GM19240 (cell line): ENCODE data around the gene FHL3.
"Not testable (repeated sequence)": the region's sequence is repeated elsewhere in the genome, so short reads cannot be mapped to it uniquely, and the experiment has no call there.

Source experiments
- DNase-seq: peaks from one replicate; pipeline ENCODE4 v3.0.0; 2011; ENCODE audit warnings: low spot score; ENCODE audit not compliant: insufficient read length

Gene FHL3

DNA sequence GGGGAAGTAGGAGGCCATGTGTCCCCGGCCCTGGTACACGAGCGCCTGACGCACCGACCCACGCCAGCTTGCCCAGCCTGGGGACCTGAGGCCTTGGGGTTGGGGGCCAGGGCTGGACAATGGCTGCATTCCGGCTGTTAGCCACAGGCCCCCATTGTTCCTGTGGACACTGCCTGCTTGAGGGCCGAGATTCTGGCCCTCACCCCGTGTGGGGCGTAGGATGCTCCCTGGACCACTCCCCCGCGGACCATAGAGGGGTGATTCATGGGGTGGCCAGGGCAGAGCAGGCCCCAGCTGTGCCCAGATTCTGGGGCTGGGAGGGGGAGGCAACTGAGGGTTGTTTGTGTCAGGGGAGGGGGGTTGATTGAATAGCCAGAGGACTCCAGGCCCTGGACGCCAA, 29.6 kb upstream of the FHL3 start:
- no peak for DNase-seq

DNA sequence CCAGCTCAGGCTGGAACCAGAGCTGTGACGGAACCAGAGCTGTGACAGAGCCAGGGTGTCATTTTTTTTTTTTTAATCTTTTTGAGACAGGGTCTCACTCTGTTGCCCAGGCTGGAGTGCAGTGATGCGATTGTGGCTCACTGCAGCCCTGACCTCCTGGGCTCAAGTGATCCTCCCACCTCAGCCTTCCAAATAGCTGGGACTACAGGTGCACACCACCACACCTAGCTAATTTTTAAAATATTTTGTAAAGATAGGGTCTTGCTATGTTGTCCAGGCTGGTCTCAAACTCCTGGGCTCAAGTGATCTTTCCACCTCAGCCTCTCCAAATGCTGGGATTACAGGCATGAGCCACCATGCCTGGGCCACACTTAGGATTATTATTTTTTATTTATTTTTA, 27.7 kb upstream of the FHL3 start:
- DNase-seq: not testable (repeated sequence)

DNA sequence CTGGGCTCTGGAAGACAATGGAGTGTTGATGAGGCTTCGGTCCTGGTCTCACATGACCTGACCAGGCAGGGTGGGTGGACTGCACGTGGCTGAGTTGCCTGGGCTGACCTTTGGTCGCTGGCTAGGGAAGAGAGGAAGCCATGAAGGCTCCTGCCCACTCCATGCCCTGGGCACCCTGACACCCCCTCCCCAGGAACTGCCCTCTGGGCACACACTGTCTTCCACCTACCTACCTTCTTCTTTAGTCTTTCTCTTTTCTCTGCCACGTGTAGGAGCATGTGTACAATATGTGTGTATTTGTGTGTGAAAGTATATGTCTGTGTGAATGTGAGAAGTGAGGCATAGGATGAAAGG, 26.2 kb upstream of the FHL3 start:
- no peak for DNase-seq

DNA sequence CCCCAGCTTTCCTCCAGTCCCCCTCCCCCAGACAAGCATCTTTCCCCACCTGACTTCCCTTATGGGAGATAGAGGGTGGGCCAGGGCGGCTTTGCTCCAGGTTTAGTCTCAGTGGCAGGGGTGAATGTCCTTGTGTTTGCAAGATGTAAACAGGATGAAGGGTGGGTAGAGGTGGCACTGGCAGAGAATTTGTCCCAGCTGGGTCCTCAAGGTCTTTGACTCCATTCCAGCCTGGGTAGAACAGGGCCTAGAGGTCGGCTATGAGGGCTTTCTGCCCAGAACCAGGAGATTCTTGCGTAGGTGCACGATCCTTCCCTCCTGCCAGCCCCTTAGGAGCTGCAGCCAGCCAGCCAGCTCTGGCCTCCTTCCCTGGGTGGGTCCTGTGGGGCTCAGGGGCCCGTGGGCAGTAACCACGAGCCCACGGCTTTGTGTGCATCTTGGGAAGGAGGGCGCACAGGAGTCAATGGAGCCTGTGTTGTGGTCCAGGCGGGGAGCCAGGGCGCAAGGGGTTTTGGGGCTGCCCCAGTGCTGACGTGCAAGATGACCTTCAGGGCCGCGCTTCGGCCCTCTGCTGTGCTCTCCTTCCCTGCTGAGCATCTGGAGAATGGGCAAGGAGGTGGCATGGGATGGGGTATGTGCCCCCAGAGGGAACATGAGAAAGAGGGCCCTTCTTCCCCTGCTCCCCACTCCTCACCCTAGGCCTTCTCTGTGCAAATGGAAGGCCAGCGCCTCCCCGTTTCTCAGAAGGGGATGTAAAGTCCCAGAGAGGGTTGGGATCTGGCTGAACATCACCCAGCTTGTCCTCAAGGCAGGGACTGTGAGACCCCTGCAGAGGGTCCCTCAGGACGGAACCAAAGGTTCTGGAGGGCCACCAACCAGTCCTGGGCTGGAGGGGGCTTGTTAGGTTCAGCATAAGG, 25.5 kb upstream of the FHL3 start:
- no peak for DNase-seq

DNA sequence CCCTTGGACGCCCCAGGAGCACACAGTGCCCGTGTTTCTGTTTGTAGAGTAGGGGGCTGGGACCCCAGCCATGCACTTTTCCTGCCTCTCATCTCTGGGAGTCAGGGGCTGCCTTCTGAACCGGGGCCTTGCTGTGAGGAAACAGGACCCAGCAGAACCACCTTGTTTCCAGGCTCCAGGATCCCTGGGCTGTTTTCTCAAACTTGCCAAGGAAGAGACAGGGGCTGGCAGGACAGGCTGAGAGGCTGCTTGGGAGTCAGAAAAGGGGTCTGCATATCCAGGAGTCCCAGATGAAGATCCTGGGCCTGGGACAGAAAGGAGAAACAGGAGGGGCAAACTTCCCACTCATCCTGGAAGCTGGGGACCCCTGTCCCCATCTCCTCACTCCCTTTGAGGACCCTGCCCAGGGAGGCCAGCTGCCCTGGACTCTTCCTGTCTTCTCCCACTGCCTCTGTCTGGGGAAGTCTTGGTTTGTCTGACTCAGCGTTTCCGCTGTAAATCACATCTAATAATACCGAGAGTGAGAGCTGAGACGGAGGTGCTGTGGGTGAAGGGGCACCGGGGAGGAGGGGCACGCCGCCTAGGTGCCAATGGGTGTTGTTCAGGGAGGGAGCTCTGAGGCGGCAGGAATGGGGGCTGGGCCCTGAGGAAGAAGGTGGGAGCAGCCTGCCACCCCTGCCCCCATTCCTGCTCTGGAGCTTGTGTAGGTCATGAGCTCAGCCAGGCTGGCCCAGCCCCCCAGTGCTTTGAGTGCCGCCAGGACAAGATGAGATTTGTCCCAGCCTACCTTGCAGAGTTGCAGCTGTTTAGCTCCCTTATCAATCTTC, 24.6 kb upstream of the FHL3 start:
- no peak for DNase-seq

DNA sequence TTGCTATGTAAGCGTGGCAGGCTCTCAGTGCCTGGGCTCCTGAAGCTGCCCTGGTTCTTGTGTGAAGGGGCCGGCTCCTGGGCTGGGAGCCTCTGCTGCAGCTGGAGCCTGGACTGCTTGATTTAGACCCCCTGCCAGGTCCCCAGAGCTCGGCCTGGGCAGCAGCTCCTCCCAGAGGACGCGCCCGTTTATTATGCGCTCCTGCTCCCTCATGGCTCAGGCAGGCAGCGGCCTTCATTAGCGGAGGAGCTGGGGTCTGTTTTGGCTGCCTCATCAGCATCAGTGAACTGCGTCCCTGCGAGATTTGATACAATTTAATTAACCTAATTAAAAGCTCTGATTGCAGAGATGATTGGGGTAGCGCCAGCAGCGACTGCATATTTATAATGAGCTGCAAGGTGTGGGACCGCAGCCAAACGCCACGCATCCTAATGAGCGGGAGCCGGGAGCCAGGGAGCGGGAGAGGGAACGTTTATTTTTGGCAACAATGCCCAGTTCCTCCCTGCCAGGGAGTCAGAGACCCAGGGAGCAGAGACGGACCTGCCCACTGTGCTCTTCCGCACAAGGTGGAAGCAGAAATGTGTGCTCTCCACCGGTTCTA, 23.9 kb upstream of the FHL3 start:
- no peak for DNase-seq

DNA sequence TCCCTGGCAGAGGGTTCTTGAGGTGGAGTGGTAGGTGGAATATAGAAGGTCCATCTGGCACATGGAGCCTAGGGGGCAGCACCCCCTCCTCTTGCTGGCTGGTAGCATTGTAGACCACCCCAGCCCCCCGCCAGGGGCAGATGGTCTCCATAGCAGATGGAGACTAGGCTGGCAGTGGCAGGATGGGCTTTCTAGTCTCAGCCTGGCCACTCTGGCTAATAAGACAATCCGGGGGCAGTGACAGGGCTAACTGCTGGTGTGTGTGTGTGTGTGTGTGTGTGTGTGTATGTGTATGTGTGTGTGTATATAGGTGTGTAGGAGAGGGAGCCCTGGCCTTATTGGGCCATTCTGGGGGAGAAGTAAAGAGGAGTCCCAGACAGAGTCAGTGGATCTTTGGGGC, 23.4 kb upstream of the FHL3 start:
- no peak for DNase-seq

DNA sequence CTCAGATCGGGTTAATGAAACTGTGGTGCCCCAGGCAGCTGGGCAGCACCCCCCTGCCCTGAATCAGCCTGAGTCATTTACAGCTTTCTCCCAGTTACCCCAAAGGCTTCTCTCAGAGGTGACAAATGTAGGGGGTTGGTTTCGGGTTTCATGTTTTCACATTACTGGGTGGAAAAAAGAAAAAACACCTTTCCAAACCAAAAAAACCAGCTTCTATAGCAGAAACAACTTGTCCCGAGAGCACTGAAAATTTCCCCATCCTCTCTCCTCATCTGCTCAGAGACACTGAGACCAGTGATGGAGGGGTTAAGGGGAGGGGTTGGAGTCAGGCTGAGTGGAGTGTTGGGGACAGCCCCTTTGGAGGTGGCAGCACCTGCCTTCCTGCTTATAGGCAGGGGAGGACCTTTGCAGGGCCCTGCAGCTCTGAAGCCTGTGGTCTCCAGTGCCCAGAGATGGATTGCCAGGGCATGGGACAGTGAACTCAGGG, 22.8 kb upstream of the FHL3 start:
- DNase-seq: peak; percentile 69

DNA sequence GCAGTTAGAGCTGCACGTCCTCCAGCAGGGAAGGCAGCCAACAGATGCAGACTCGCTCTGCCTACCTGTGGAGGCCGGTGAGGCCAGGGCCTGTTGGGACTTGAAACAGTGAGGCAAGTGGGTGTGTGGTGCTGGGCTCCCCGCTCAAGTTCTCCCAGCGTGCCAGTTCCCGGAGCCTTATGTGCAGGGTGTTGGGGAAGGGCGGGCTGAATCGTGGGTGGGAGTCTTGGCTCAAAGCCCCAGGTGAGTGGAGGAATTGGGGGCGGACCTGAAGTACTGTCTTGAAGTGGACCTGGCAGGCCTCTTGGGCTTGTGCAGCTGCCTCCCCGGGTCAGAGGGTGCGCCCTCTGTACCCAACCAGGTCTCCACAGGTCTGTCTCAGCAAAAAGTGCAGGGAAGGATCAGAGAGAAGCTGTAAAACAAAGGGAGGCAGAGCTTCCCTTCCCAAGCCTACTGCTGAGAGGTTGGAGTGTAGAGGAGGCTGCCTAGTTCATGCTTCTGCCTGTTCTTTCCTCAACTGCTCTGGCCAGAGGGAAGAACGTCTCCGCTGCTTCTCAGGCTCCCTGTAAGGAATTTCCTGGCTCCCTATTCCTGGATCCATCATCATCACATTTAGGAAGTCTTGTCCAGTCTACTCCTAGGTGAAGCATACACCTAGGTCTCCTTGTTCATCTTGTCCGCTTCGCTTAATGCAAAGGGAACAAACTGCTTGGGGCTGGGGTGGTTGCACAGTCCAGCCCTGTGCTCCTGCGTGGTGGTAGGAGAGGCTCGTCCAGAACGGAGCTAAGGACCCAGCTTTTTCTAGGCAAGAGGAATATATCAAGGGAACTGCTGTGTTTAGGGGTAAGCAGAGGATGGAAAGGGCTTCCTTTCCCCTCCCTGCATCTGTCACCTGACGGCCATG, 22.1 kb upstream of the FHL3 start:
- DNase-seq: no peak

DNA sequence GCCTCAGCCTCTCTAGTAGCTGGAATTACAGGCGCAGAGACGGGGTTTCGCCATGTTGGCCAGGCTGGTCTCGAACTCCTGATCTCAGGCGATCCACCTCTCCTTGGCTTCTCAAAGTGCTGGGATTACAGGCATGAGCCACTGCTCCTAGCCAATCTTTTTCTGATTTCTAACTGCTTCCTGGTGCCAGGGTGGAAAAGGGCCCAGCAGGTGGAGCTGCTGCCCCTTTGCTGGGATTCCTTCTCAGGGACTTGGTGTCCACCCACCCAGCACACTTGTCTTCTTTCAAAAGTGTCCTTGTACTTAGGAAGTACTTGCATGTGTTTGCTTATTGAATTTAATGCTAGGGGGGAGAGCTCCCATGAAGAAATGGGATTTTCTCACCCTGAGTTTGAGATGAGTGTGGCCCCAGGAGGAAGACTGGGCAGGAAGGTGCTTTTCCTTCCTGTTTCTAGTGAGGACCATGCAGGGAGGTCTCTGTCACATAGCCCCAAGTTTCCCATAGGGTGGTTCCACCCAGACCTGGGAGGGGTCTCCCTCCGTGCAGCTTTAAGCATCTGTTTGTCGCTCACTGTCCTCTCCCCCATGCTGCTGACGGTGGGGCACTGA, 21.4 kb upstream of the FHL3 start:
- DNase-seq: no peak

DNA sequence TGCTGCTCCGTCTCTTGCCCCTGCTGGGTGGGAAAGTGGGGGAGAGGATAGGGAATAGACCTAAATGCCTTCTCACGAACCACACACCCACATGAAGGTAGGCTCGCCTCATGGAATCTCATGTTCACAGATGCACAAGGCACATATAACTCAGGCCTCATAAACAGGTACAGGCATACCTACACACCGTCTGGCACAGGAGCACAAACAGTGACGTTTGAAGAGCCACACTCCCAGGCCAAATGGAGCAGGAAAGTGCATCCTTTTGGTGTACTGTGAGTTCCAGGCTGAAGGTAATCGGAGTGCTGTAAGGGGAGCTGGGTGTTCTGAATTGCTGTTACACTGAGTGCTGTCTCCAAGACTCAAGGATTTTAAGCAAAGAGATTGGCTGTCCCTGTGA, 20.4 kb upstream of the FHL3 start:
- no peak for DNase-seq

DNA sequence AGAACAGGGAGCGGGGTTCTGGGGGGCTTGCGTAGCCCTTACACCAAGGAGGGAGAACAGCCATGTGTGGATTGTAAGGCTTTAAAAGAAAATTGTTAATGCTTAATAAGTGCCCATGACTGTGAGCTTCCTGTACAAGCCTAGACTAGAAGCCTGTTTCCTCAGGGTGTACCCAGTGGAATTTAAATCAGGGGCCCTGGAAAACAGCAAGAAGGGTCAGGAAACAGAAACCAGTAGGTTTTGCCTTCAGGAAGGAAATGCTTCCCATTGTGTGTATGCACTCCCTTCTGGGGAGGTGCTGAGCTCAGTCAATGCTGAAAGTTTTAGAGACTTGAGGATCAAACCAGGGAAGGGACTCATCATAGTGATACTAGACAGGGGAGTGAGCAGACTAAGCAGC, 19.9 kb upstream of the FHL3 start:
- DNase-seq: no peak

DNA sequence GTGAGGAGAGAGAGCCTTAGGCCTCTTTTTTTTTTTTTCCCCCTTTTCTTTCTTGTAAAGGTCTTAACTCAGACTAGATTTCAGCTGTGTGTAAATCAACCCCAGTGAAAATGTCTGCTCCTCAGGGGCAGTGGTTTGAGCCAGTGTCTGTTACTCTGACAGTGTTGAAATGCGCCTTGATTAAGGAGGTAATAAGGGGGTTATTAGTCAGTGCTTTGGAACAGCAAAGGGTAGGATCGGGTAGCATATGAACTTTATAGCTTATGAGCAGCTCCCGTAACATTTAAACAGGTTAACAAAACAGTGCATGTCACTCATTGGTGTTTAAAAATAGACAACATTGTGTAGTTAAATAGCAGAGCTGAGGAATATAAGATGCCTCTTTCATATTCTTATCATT, 17.5 kb upstream of the FHL3 start:
- DNase-seq: no peak

DNA sequence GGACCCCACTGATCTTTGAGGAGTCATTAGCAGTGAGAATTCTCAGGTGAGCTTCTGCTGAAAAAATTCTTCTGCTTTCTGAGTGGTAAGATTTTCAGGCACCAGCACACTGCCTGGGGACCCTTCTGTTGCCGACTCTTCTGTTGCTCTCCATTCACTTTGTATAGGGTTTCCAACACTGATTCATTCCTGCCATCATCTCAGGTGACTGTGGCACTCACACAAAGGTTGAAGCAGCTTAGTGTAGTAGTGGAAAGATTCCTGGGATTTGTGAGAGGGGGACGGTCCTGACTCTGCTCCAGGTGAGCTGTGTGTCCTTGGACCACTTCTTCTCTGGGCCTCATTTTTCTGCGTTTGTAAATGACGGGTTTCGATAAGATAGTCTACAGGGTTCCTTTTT, 16.7 kb upstream of the FHL3 start:
- no peak for DNase-seq

DNA sequence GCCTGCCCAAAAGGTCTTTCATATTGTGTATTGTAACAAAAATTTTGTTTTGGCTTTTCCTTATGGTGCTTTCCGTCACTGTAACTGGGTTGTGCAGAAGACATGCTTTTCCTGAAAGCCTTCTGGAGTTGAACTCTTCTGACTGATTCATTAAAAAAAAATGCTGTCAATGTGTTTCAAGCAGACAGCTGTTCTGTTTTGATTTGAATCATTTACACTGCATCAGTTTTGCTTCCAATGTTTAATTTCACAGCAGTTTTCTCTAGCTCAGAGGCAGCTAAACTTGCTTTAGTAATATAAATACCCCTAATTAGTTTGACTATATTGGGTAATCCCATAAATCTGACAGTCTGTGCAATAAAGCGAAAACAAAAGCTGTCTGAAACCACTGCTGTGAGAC, 15.1 kb upstream of the FHL3 start:
- no peak for DNase-seq

DNA sequence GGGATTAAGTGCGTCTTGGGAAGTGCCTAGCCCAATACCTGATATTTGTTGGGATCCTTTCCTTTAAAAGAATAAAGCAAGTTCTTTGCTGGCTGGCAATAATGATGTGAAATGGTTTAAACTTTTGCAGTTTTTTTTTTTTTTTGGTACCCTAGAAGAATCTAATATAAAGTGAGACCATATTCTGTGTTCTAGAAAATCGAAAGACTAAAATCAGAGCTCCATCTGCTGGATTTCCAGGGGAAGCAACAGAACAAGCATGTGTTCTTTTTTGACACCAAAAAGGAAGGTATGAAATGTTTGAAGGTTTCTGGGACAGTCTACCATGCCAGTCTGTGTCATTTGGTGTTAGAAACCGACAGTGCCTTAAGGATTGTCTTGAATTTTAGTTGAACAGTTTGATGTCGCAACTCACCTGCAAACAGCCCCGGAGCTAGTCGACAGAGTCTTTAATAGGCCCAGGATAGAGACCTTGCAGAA, 13.6 kb upstream of the FHL3 start:
- DNase-seq: no peak

DNA sequence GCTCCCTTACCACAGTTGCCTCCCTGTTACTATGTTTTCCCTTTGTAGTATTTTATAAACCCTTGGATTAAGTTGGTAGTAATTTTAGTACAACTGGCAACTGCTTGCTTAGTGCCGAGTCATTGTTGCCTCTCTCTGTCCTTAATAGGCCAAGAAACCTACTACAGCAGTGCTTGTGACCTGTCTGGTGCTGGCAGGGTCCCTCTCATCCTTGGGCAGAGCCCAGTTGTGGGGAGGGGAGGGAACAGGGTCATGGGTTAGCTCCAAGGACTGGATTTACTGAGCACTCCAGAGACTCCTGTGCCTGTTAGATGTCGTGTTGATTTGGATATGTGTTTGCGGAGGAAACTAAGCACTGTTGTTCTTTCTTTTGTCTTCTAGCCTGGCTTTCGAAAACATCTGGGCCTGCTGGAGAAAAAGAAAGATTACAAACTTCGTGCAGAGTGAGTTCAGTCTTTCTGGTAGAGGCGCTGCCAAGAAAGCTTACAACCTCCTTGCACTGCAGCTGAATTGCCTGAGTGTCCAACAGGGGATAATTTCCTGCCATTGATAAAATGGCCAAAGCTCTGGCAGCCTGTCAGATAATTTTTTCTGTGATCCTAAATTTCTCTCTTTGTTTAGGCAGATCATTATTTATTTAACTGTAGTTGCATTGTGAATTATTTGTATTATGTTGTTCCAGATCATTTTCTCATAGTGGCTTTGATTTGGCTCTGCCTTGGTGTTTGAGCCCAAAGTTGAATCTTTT, 10.8 kb upstream of the FHL3 start:
- no peak for DNase-seq

DNA sequence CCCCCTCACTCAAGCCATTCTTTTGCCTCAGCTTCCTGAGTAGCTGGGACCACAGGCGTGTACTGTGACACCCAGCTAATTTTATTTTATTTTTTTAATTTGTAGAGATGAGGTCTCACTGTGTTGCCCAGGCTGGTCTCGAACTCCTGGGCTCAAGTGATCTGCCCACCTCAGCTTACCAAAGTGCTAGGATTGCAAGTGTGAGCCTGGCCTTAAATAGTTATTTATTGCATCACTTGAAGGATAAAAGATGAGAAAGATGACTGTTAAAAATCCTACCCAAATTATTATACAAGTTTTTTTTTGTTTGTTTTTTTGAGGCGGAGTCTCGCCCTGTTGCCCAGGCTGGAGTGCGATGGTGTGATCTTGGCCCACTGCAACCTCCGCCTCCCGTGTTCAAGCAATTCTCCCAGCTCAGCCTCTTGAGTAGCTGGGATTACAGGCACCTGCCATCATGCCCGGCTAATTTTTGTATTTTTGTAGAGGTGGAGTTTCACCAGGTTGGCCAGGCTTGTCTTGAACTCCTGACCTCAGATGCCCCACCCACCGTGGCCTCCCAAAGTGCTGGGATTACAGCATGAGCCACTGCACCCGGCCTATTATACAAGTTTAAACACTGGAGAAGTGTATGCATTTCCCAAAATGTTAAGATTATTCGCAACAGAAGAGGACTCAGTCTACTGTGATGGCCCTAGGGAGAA, 9.6 kb upstream of the FHL3 start:
- no peak for DNase-seq

DNA sequence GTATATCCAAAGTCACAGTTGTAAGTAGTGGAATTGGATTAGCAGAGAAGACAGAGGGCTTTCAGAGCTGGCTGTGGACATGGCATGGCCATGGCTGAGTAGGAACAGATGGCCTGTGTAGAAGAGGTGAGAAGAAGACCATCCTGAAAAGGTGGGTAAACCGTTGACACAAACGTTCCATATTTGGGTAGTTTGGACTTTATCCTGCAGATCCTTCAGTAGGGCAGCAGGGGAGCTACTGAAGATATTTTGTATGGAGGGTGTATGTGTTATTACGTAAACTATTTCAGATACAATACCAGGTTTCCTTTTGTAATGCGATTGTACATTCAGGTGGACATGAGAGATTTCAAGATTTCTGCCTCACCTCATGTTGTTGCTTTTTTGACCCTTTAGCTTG, 8.9 kb upstream of the FHL3 start:
- DNase-seq: no peak
